Gastroesophageal sphincter (tissue), 3 donors: ENCODE data around the gene SMOC1.

Experiments used
- EP300 ChIP-seq: sonication (generic); formaldehyde crosslinking; IDR thresholded peaks from one replicate; pipeline ENCODE4 v1.6.1; 2017; ENCODE audit warnings: antibody characterized with exemption, mild to moderate bottlenecking
- POLR2A ChIP-seq, 2 donors: fragments of 450-650 bp; IDR thresholded peaks; one replicate each; pipeline ENCODE4 v1.6.1; 2017; ENCODE audit warnings: antibody characterized with exemption in 2 of 2, mild to moderate bottlenecking in 2 of 2, moderate library complexity in 1 of 2
- TF ChIP-seq, protein P1 (sequence below), 4 experiments: fragments of 200-600 bp in 2 of 4; fragments of 450-650 bp in 2 of 4; sonication (generic) in 1 of 4; IDR thresholded peaks; one replicate each; pipeline ENCODE4 v1.5.1; 2017 to 2019; ENCODE audit warnings: antibody characterized with exemption in 4 of 4, mild to moderate bottlenecking in 2 of 4, moderate library complexity in 2 of 4

DNA sequence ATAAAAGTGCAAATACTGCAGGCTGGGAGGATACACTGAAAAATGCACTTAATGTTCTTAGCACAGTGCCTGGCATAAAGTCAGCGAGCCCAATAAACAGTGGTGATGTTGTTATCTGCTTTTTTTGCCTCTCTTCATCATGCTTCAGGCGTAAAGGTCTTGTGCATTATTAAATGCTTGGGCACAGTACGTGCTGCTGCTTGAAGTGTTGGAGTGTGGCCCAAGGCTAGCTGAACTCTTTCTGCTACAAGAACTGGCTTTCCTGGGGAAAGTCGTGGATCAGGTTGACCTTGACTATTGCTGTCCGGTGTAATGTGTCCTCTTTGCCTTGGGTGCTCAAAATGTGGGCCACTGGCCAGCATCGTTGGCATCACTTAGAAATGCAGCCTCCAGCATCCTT is 43.0 kb downstream of the SMOC1 start:
- TF ChIP-seq EP300 (no peak), POLR2A (IDR thresholded peaks at IDR 0.05) (no peak)
- TF ChIP-seq, protein P1, sequence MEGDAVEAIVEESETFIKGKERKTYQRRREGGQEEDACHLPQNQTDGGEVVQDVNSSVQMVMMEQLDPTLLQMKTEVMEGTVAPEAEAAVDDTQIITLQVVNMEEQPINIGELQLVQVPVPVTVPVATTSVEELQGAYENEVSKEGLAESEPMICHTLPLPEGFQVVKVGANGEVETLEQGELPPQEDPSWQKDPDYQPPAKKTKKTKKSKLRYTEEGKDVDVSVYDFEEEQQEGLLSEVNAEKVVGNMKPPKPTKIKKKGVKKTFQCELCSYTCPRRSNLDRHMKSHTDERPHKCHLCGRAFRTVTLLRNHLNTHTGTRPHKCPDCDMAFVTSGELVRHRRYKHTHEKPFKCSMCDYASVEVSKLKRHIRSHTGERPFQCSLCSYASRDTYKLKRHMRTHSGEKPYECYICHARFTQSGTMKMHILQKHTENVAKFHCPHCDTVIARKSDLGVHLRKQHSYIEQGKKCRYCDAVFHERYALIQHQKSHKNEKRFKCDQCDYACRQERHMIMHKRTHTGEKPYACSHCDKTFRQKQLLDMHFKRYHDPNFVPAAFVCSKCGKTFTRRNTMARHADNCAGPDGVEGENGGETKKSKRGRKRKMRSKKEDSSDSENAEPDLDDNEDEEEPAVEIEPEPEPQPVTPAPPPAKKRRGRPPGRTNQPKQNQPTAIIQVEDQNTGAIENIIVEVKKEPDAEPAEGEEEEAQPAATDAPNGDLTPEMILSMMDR (IDR thresholded peaks at IDR 0.05) = no peak
